Mesendoderm (in vitro differentiated cells): ENCODE data around the gene NDUFAF8.

Experiments
- DNase-seq: peaks from one replicate; pipeline ENCODE4 v3.0.0; 2013
- H2AK5ac ChIP-seq: 2 replicates; pipeline ENCODE4 v1.6.1; 2013; ENCODE audit warnings: low read length, inconsistent platforms
- H2BK120ac ChIP-seq: 2 replicates; pipeline ENCODE4 v1.6.1; 2013; ENCODE audit warnings: low read depth, mild to moderate bottlenecking, low read length, moderate library complexity, mixed read lengths
- H2BK15ac ChIP-seq: replicated peaks from 2 replicates; pipeline ENCODE4 v1.6.1; 2013; ENCODE audit warnings: low read depth, mild to moderate bottlenecking, moderate library complexity
- H2BK5ac ChIP-seq: 2 replicates; pipeline ENCODE4 v1.6.1; 2013; ENCODE audit warnings: low read length, inconsistent platforms
- H3K18ac ChIP-seq: 2 replicates; pipeline ENCODE4 v1.6.1; 2013; ENCODE audit warnings: mild to moderate bottlenecking, low read length, mixed read lengths
- H3K23ac ChIP-seq: one replicate; pipeline ENCODE4 v1.6.1; 2013; ENCODE audit warnings: low read length
- H3K27ac ChIP-seq: 2 replicates; pipeline ENCODE4 v1.5.1; 2013; ENCODE audit warnings: low read depth, mild to moderate bottlenecking, inconsistent platforms, low read length, moderate library complexity
- H3K27me3 ChIP-seq: 2 replicates; pipeline ENCODE4 v1.6.1; 2013; ENCODE audit warnings: low read length, control low read depth, mild to moderate bottlenecking, inconsistent platforms; ENCODE audit not compliant: insufficient read depth, poor library complexity
- H3K36me3 ChIP-seq: 2 replicates; pipeline ENCODE4 v1.6.1; 2013; ENCODE audit warnings: low read length, inconsistent platforms; ENCODE audit not compliant: control insufficient read depth, insufficient read depth
- H3K4ac ChIP-seq: one replicate; pipeline ENCODE4 v1.6.1; 2013; ENCODE audit warnings: low read depth, mild to moderate bottlenecking, low read length, moderate library complexity
- H3K4me1 ChIP-seq: 2 replicates; pipeline ENCODE4 v1.6.1; 2013; ENCODE audit warnings: low read depth, low read length, inconsistent platforms; ENCODE audit not compliant: control insufficient read depth
- H3K4me2 ChIP-seq: 2 replicates; pipeline ENCODE4 v1.6.1; 2013; ENCODE audit warnings: low read length
- H3K4me3 ChIP-seq: 2 replicates; pipeline ENCODE4 v1.5.1; 2013; ENCODE audit warnings: mild to moderate bottlenecking, low read length
- H3K56ac ChIP-seq: one replicate; pipeline ENCODE4 v1.6.1; 2013; ENCODE audit warnings: low read length
- H3K79me1 ChIP-seq: 2 replicates; pipeline ENCODE4 v1.6.1; 2013; ENCODE audit warnings: low read length, inconsistent platforms
- H3K79me2 ChIP-seq: 2 replicates; pipeline ENCODE4 v1.6.1; 2013; ENCODE audit warnings: mild to moderate bottlenecking, low read length; ENCODE audit not compliant: control insufficient read depth, insufficient read depth
- H3K9ac ChIP-seq: 2 replicates; pipeline ENCODE4 v1.6.1; 2013; ENCODE audit warnings: low read length, inconsistent platforms
- H4K5ac ChIP-seq: one replicate; pipeline ENCODE4 v1.6.1; 2013; ENCODE audit warnings: low read length
- H4K8ac ChIP-seq: one replicate; pipeline ENCODE4 v1.6.1; 2013; ENCODE audit warnings: low read depth, mild to moderate bottlenecking, control low read depth, low read length, moderate library complexity
- WGBS: extraction: QIAGEN DNeasy Blood & Tissue Kit; methylation state at CpG from one replicate; pipeline ENCODE4 v1.1.7; 2013; ENCODE audit warnings: low lambda C conversion rate, missing lambda C conversion rate; ENCODE audit not compliant: insufficient coverage; ENCODE audit errors: extremely low coverage; 5-methylcytosine and 5-hydroxymethylcytosine counted together

The NDUFAF8 gene

GRCh38 chr17:81252326-81252986, 13.3 kb downstream of the NDUFAF8 start:
- Histone ChIP-seq H2BK15ac (no peak overlapping the region), H2BK120ac (no peak overlapping the region), H3K4me3 (no peak overlapping the region), H3K9ac (no peak overlapping the region), H4K8ac (no peak overlapping the region), H3K18ac (no peak overlapping the region), H4K5ac (no peak overlapping the region), H3K27me3 (no peaks in the 10 kb centered on the region), H3K4ac (no peak overlapping the region), H3K4me1 (no peaks in the 10 kb centered on the region), H3K79me1 (peaks cover 3% of the 10 kb centered on the region), H2BK5ac (no peak overlapping the region), H3K23ac (no peak overlapping the region), H3K27ac (no peak overlapping the region), H3K36me3 (no peaks in the 10 kb centered on the region), H3K79me2 (no peaks in the 10 kb centered on the region), H2AK5ac (no peak overlapping the region), H3K4me2 (no peak overlapping the region), H3K56ac (no peak overlapping the region)
- WGBS: no CpG with 5 or more reads among the region's 15 CpGs
- DNase-seq: no peak

GRCh38 chr17:81252987-81253329, 13.8 kb downstream of the NDUFAF8 start:
- Histone ChIP-seq H2BK15ac (no peak overlapping the region), H3K9ac (no peak overlapping the region), H3K36me3 (no peaks in the 10 kb centered on the region), H4K8ac (no peak overlapping the region), H3K18ac (no peak overlapping the region), H3K79me1 (peaks cover 3% of the 10 kb centered on the region), H2AK5ac (no peak overlapping the region), H3K56ac (no peak overlapping the region), H3K4me1 (no peaks in the 10 kb centered on the region), H2BK120ac (no peak overlapping the region), H2BK5ac (no peak overlapping the region), H3K23ac (no peak overlapping the region), H3K79me2 (no peaks in the 10 kb centered on the region), H4K5ac (no peak overlapping the region), H3K4me3 (no peak overlapping the region), H3K27me3 (no peaks in the 10 kb centered on the region), H3K4me2 (no peak overlapping the region), H3K4ac (no peak overlapping the region), H3K27ac (no peak overlapping the region)
- no peak for DNase-seq
- WGBS: no CpG with 5 or more reads among the region's 15 CpGs

GRCh38 chr17:81253358-81254131, 14.4 kb downstream of the NDUFAF8 start:
- H3K36me3 ChIP-seq: no peaks in the 10 kb centered on the region

GRCh38 chr17:81254955-81255717, 16.0 kb downstream of the NDUFAF8 start:
- no CpG with 5 or more reads among the region's 35 CpGs for WGBS
- Histone ChIP-seq H4K8ac (no peak overlapping the region), H3K4ac (no peak overlapping the region), H3K27me3 (no peaks in the 10 kb centered on the region), H3K56ac (no peak overlapping the region), H3K27ac (no peak overlapping the region), H2BK5ac (no peak overlapping the region), H4K5ac (no peak overlapping the region), H3K36me3 (peaks cover 1% of the 10 kb centered on the region), H2BK120ac (no peak overlapping the region), H3K4me1 (no peaks in the 10 kb centered on the region), H3K79me1 (peaks cover 3% of the 10 kb centered on the region), H3K79me2 (no peaks in the 10 kb centered on the region), H3K4me2 (no peak overlapping the region), H2AK5ac (no peak overlapping the region), H3K9ac (no peak overlapping the region), H2BK15ac (no peak overlapping the region), H3K23ac (no peak overlapping the region), H3K18ac (no peak overlapping the region), H3K4me3 (no peak overlapping the region)
- DNase-seq: peak; percentile 73

More at GRCh38 chr17:81253358-81254131, 14.4 kb downstream of the NDUFAF8 start:
- H2BK120ac ChIP-seq: no peak overlapping the region
- H2AK5ac ChIP-seq: no peak overlapping the region
- no peak overlapping the region for H3K27ac ChIP-seq
- no peak overlapping the region for H3K4ac ChIP-seq
- H3K27me3 ChIP-seq: no peaks in the 10 kb centered on the region
- H2BK15ac ChIP-seq: no peak overlapping the region
- no peak overlapping the region for H3K18ac ChIP-seq
- H3K4me3 ChIP-seq: no peak overlapping the region
- no peak overlapping the region for H4K5ac ChIP-seq
- no peaks in the 10 kb centered on the region for H3K79me2 ChIP-seq
- no peak overlapping the region for H3K4me2 ChIP-seq
- H3K9ac ChIP-seq: no peak overlapping the region
- no peak overlapping the region for H4K8ac ChIP-seq
- no peaks in the 10 kb centered on the region for H3K4me1 ChIP-seq
- H3K23ac ChIP-seq: no peak overlapping the region
- no peak for DNase-seq
- H3K56ac ChIP-seq: no peak overlapping the region
- H3K79me1 ChIP-seq: peaks cover 3% of the 10 kb centered on the region
- H2BK5ac ChIP-seq: no peak overlapping the region
- 100% methylated on average over 4 of the region's 19 CpGs for WGBS

- Histone ChIP-seq H3K27ac (no peak overlapping the region), H3K4me2 (no peak overlapping the region), H3K4me1 (no peaks in the 10 kb centered on the region), H3K4me3 (no peak overlapping the region), H3K79me2 (no peaks in the 10 kb centered on the region), H3K27me3 (no peaks in the 10 kb centered on the region), H2BK120ac (no peak overlapping the region), H2AK5ac (no peak overlapping the region), H3K4ac (no peak overlapping the region), H3K56ac (no peak overlapping the region), H3K9ac (no peak overlapping the region), H3K36me3 (peaks cover 1% of the 10 kb centered on the region), H3K79me1 (peaks cover 3% of the 10 kb centered on the region), H4K5ac (no peak overlapping the region), H3K18ac (no peak overlapping the region), H2BK5ac (no peak overlapping the region), H2BK15ac (no peak overlapping the region), H3K23ac (no peak overlapping the region), H4K8ac (no peak overlapping the region)
- WGBS: no CpG with 5 or more reads among the region's 12 CpGs
- no peak for DNase-seq
Observed at GRCh38 chr17:81256616-81257015, 17.5 kb downstream of the NDUFAF8 start.
